ENCODE results near the gene JAK1. TPM values are rescaled to one million over a fixed set of nuclear protein-coding genes. Genes with fewer than 3 reads are reported as not detected.

Gene JAK1
- total and polyA plus RNA-seq, 2 experiments from 2014 or later, result 8.0 to 19.5 TPM

DNA sequence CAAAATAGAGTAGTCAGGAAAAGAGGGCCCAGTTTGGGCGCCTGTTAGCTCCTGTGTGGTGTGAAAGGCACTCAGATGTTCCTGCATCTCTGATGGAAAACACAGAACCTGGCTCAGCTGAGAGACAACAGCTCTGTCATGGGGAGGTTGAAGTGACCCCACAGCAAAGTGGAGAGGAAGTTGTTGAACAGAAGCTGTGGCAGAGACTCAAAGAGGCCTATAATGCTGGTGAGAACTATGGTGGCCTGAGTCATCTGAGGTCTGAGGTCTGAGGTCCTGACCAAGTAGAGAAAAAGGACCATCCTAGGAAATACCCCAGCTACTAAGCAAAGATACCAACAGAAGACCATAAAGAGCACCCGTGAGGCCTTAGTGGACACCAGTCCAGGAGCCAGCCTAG, 45.6 kb upstream of the JAK1 start:
- peaks cover 2% of the 10 kb centered on the region for H3K27me3 Mint-ChIP-seq (ENCODE audit: insufficient read depth, low read depth, poor library complexity)
- Histone ChIP-seq H4K20me1 (replicated peaks; ENCODE audit: insufficient read depth) (no peaks in the 10 kb centered on the region), H2AFZ (no peak overlapping the region), H3K9me2 (ENCODE audit: insufficient read depth) (no peaks in the 10 kb centered on the region), H3K79me2 (replicated peaks; ENCODE audit: insufficient read depth) (no peaks in the 10 kb centered on the region), H3F3A (replicated peaks; ENCODE audit: low read depth) (no peaks in the 10 kb centered on the region), H3K27ac (ENCODE audit: low read depth) (no peak overlapping the region), H3K4me1 (ENCODE audit: insufficient read depth) (no peaks in the 10 kb centered on the region), H3K27me3 (ENCODE audit: insufficient read depth) (no peaks in the 10 kb centered on the region), H3K4me3 (no peak overlapping the region), H3K36me3 (ENCODE audit: insufficient read depth) (no peaks in the 10 kb centered on the region), H3K4me2 (no peak overlapping the region)
- H3K27ac Mint-ChIP-seq, result no peak overlapping the region
- no peaks in the 10 kb centered on the region for H3K36me3 Mint-ChIP-seq (ENCODE audit: low read depth)
- no peaks in the 10 kb centered on the region for H3K4me1 Mint-ChIP-seq
- H3K4me3 Mint-ChIP-seq, result no peak overlapping the region
- TF ChIP-seq, protein P1, sequence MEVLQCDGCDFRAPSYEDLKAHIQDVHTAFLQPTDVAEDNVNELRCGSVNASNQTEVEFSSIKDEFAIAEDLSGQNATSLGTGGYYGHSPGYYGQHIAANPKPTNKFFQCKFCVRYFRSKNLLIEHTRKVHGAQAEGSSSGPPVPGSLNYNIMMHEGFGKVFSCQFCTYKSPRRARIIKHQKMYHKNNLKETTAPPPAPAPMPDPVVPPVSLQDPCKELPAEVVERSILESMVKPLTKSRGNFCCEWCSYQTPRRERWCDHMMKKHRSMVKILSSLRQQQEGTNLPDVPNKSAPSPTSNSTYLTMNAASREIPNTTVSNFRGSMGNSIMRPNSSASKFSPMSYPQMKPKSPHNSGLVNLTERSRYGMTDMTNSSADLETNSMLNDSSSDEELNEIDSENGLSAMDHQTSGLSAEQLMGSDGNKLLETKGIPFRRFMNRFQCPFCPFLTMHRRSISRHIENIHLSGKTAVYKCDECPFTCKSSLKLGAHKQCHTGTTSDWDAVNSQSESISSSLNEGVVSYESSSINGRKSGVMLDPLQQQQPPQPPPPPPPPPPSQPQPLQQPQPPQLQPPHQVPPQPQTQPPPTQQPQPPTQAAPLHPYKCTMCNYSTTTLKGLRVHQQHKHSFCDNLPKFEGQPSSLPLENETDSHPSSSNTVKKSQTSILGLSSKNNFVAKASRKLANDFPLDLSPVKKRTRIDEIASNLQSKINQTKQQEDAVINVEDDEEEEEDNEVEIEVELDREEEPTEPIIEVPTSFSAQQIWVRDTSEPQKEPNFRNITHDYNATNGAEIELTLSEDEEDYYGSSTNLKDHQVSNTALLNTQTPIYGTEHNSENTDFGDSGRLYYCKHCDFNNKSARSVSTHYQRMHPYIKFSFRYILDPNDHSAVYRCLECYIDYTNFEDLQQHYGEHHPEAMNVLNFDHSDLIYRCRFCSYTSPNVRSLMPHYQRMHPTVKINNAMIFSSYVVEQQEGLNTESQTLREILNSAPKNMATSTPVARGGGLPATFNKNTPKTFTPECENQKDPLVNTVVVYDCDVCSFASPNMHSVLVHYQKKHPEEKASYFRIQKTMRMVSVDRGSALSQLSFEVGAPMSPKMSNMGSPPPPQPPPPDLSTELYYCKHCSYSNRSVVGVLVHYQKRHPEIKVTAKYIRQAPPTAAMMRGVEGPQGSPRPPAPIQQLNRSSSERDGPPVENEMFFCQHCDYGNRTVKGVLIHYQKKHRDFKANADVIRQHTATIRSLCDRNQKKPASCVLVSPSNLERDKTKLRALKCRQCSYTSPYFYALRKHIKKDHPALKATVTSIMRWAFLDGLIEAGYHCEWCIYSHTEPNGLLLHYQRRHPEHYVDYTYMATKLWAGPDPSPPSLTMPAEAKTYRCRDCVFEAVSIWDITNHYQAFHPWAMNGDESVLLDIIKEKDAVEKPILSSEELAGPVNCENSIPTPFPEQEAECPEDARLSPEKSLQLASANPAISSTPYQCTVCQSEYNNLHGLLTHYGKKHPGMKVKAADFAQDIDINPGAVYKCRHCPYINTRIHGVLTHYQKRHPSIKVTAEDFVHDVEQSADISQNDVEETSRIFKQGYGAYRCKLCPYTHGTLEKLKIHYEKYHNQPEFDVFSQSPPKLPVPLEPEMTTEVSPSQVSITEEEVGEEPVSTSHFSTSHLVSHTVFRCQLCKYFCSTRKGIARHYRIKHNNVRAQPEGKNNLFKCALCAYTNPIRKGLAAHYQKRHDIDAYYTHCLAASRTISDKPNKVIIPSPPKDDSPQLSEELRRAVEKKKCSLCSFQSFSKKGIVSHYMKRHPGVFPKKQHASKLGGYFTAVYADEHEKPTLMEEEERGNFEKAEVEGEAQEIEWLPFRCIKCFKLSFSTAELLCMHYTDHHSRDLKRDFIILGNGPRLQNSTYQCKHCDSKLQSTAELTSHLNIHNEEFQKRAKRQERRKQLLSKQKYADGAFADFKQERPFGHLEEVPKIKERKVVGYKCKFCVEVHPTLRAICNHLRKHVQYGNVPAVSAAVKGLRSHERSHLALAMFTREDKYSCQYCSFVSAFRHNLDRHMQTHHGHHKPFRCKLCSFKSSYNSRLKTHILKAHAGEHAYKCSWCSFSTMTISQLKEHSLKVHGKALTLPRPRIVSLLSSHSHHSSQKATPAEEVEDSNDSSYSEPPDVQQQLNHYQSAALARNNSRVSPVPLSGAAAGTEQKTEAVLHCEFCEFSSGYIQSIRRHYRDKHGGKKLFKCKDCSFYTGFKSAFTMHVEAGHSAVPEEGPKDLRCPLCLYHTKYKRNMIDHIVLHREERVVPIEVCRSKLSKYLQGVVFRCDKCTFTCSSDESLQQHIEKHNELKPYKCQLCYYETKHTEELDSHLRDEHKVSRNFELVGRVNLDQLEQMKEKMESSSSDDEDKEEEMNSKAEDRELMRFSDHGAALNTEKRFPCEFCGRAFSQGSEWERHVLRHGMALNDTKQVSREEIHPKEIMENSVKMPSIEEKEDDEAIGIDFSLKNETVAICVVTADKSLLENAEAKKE (CRISPR knock-in tag; IDR thresholded peaks at IDR 0.05), result no peak
- DNase-seq (ENCODE audit: low spot score) (no peak), ATAC-seq (no peak)
- H3K9me3 Mint-ChIP-seq, result no peaks in the 10 kb centered on the region

DNA sequence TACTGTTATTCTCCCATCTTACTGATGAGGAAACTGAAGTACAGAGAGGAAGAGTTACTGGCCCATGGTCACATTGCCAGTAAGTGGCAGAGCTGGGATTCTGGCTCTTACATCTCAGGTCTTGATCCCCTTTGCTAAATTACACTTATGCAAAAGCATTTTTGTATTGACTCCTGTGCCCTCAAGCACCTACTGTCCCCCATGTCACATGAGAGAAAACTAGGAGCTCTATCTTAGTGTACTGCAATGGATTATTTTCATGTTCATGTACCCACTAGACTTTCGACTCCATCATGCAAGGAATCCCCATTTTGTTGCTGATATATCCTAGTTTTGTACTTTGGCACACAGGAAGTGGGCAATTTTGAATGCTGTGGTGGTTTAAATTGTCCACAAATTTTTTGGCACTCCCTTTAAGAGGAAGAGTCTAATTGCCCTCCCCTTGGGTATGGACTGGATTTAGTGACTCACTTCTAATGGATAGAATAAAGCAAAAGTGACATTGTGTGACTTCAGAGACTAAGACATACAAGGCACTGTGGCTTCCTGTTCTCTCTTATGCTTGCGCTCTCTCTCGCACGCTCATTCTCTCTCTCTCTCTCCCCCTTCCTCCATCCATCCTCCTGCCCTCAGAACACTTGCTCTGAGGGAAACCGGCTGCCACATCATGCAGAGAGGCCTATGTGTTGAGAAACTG, 43.5 kb upstream of the JAK1 start:
- Histone ChIP-seq H3K27ac (ENCODE audit: low read depth) (no peak overlapping the region), H3K4me3 (no peak overlapping the region), H3K27me3 (ENCODE audit: insufficient read depth) (peaks cover 16% of the 10 kb centered on the region), H3K4me1 (ENCODE audit: insufficient read depth) (no peaks in the 10 kb centered on the region), H2AFZ (no peak overlapping the region), H4K20me1 (replicated peaks; ENCODE audit: insufficient read depth) (no peaks in the 10 kb centered on the region), H3F3A (replicated peaks; ENCODE audit: low read depth) (no peaks in the 10 kb centered on the region), H3K4me2 (no peak overlapping the region), H3K36me3 (ENCODE audit: insufficient read depth) (no peaks in the 10 kb centered on the region), H3K9me2 (ENCODE audit: insufficient read depth) (no peaks in the 10 kb centered on the region), H3K79me2 (replicated peaks; ENCODE audit: insufficient read depth) (no peaks in the 10 kb centered on the region)
- no peaks in the 10 kb centered on the region for H3K36me3 Mint-ChIP-seq (ENCODE audit: low read depth)
- no peak overlapping the region for H3K27ac Mint-ChIP-seq
- no peak for TF ChIP-seq EZH2 (IDR thresholded peaks at IDR 0.05; ENCODE audit: low read depth, unreplicated experiment)
- no peak for TF ChIP-seq STAT1 (IDR thresholded peaks at IDR 0.05; ENCODE audit: unreplicated experiment)
- TF ChIP-seq, protein P2, sequence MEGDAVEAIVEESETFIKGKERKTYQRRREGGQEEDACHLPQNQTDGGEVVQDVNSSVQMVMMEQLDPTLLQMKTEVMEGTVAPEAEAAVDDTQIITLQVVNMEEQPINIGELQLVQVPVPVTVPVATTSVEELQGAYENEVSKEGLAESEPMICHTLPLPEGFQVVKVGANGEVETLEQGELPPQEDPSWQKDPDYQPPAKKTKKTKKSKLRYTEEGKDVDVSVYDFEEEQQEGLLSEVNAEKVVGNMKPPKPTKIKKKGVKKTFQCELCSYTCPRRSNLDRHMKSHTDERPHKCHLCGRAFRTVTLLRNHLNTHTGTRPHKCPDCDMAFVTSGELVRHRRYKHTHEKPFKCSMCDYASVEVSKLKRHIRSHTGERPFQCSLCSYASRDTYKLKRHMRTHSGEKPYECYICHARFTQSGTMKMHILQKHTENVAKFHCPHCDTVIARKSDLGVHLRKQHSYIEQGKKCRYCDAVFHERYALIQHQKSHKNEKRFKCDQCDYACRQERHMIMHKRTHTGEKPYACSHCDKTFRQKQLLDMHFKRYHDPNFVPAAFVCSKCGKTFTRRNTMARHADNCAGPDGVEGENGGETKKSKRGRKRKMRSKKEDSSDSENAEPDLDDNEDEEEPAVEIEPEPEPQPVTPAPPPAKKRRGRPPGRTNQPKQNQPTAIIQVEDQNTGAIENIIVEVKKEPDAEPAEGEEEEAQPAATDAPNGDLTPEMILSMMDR (conservative IDR thresholded peaks at IDR 0.05; ENCODE audit: low read depth in 2 of 2), result no peak
- no peak for TF ChIP-seq POLR2AphosphoS5 (IDR thresholded peaks at IDR 0.05; ENCODE audit: low read depth)
- no peak for TF ChIP-seq EZH2phosphoT487 (IDR thresholded peaks at IDR 0.05; ENCODE audit: unreplicated experiment)
- no peak for TF ChIP-seq ZNF331 (CRISPR knock-in tag; IDR thresholded peaks at IDR 0.05; ENCODE audit: low read depth)
- no peak for TF ChIP-seq NANOG (IDR thresholded peaks at IDR 0.05; ENCODE audit: borderline replicate concordance)
- TF ChIP-seq CREB1 (CRISPR knock-in tag; IDR thresholded peaks at IDR 0.05; ENCODE audit: low read depth), result no peak
- H3K27me3 Mint-ChIP-seq (ENCODE audit: insufficient read depth, low read depth, poor library complexity), result peaks cover 9% of the 10 kb centered on the region
- no peaks in the 10 kb centered on the region for H3K4me1 Mint-ChIP-seq
- H3K9me3 Mint-ChIP-seq, result no peaks in the 10 kb centered on the region
- no peak overlapping the region for H3K4me3 Mint-ChIP-seq
- ATAC-seq, result no peak
- DNase-seq (ENCODE audit: low spot score), result no peak

All from GM23338 (cell line).